Osteocyte (in vitro differentiated cells): ENCODE measurements around the gene GNAO1. TPM values are rescaled to one million over a fixed set of nuclear protein-coding genes. Genes with fewer than 3 reads are reported as not detected.
A peak's percentile ranks its signal among the peaks of the same experiment; 100 is the strongest.

Source experiments
- DNase-seq: peaks from one replicate; pipeline ENCODE4 v3.0.0; 2021; ENCODE audit warnings: mixed read lengths; ENCODE audit not compliant: unreplicated experiment; ENCODE audit errors: extremely low spot score
- H3K27ac Mint-ChIP-seq: one replicate; pipeline ENCODE4 v1.8.0; 2021; ENCODE audit warnings: mild to moderate bottlenecking, mixed read lengths; ENCODE audit not compliant: unreplicated experiment
- H3K27me3 Mint-ChIP-seq: one replicate; pipeline ENCODE4 v1.8.0; 2021; ENCODE audit warnings: mixed read lengths; ENCODE audit not compliant: unreplicated experiment
- H3K36me3 Mint-ChIP-seq: one replicate; pipeline ENCODE4 v1.8.0; 2021; ENCODE audit warnings: mixed read lengths; ENCODE audit not compliant: unreplicated experiment
- H3K4me1 Mint-ChIP-seq: one replicate; pipeline ENCODE4 v1.8.0; 2021; ENCODE audit warnings: mixed read lengths; ENCODE audit not compliant: unreplicated experiment
- H3K4me3 Mint-ChIP-seq: one replicate; pipeline ENCODE4 v1.8.0; 2021; ENCODE audit warnings: mild to moderate bottlenecking, moderate library complexity, mixed read lengths; ENCODE audit not compliant: unreplicated experiment
- H3K9me3 Mint-ChIP-seq: one replicate; pipeline ENCODE4 v1.8.0; 2021; ENCODE audit warnings: mixed read lengths; ENCODE audit not compliant: unreplicated experiment
- long read RNA-seq: library from polyadenylated mRNA; unstranded; transcript quantifications from one replicate; pipeline ENCODE4 v2.0.0, GENCODE V29; 2021
- total RNA-seq: library from RNA; stranded (reverse); gene quantifications from 2 replicates; pipeline ENCODE4 v1.2.1, GENCODE V29; 2021
- TF ChIP-seq, protein P1 (sequence below): fragments of 200-600 bp; sonication (generic); IDR thresholded peaks from 2 replicates; pipeline ENCODE4 v1.5.0; 2021; ENCODE audit warnings: antibody characterized with exemption, mild to moderate bottlenecking, moderate library complexity

GNAO1 gene
- total RNA-seq = 0.56 and 0.65 TPM in 2 replicates
- long read RNA-seq = 0 reads

DNA sequence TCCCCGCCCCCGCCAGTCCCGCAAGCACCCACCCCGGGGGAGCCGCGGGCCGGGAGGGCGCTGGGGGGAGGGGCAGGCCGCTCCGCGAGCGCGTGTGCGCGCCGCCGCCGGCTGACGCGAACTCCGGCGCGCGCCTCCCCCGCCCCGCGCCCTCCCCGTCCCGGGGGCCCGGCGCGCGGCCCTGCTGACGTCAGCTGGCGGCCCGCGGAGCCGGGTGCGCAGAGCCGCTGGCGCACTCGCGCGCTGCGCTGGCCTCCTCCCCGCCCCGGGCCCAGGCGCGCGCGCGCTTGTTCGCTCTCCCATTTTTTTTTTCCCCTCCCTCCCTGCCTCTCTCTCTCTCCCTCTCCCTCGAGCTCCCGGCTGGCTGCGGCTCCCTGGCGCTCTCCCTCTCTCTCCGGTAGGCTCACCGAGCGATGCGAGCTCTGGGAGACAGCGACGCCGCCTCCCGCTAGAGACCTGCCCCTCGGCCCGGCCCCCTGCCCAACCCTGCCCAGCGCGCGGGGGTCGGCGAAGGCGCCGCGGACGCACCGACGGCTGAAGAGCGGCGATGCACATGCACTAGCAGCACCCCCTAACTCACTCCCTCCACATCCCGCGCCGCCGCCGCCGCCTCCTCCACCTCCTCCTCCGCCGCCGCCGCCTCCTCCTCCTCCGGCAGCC lies at the start of gene GNAO1:
TSS of gene GNAO1 (plus strand) at position 334 of the 660 bp plus-strand sequence. CDS start 747 bp downstream, outside the sequence.
- TF ChIP-seq, protein P1, sequence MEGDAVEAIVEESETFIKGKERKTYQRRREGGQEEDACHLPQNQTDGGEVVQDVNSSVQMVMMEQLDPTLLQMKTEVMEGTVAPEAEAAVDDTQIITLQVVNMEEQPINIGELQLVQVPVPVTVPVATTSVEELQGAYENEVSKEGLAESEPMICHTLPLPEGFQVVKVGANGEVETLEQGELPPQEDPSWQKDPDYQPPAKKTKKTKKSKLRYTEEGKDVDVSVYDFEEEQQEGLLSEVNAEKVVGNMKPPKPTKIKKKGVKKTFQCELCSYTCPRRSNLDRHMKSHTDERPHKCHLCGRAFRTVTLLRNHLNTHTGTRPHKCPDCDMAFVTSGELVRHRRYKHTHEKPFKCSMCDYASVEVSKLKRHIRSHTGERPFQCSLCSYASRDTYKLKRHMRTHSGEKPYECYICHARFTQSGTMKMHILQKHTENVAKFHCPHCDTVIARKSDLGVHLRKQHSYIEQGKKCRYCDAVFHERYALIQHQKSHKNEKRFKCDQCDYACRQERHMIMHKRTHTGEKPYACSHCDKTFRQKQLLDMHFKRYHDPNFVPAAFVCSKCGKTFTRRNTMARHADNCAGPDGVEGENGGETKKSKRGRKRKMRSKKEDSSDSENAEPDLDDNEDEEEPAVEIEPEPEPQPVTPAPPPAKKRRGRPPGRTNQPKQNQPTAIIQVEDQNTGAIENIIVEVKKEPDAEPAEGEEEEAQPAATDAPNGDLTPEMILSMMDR = no peak
- H3K4me3 Mint-ChIP-seq = peak within 1 kb of the TSS; percentile 71
- H3K9me3 Mint-ChIP-seq = no peaks in the 10 kb centered on the region
- H3K27ac Mint-ChIP-seq = no peak within 1 kb of the TSS
- no peaks in the 10 kb centered on the region for H3K36me3 Mint-ChIP-seq
- H3K27me3 Mint-ChIP-seq = peaks cover 85% of the 10 kb centered on the region
- H3K4me1 Mint-ChIP-seq = peaks cover 15% of the 10 kb centered on the region
- no peak for DNase-seq

DNA sequence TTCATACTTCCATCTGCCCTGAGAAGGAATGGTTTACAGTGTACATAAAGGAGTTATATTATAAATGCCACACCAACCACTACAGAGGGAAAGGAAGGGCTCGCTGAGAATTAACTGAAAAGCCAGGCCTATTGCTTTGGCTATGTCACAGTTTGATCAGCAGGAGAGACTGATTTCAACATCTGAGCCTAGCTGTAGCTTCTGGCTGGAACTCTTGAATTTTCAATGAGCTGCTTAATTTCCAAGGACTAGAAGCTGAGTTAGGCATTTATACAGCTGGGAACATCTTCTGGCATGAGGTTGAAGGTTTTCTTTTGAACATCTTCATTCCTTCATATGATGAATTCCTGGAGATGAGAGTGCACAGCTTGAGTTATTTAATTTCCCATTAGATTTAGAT lies 47.6 kb upstream of the GNAO1 start:
- TF ChIP-seq, protein P1 = no peak
- Mint-ChIP-seq H3K4me1 (no peaks in the 10 kb centered on the region), H3K36me3 (no peaks in the 10 kb centered on the region), H3K9me3 (no peaks in the 10 kb centered on the region), H3K27me3 (peaks cover 26% of the 10 kb centered on the region), H3K27ac (no peak overlapping the region), H3K4me3 (no peak overlapping the region)
- no peak for DNase-seq

DNA sequence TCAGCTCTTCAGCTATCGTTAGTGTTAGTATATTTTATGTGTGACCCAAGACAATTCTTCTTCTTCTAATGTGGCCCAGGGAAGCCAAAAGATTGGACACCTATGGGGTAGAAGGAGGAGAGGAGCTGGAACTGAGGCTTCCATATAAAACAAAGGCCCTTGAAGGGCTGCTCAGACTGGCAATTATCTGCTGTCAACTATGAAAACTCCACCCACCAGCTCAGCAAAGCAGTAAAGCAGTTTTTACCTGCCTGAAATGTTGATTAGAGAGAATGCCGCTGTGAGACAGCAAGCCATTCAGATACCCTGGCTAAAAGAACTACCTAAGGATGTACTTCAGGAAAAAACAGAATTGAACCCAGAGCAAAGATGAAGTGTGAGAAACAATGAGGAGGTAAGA lies 45.9 kb upstream of the GNAO1 start:
- no peaks in the 10 kb centered on the region for H3K9me3 Mint-ChIP-seq
- no peak overlapping the region for H3K27ac Mint-ChIP-seq
- no peaks in the 10 kb centered on the region for H3K36me3 Mint-ChIP-seq
- no peaks in the 10 kb centered on the region for H3K4me1 Mint-ChIP-seq
- no peak for DNase-seq
- peaks cover 32% of the 10 kb centered on the region for H3K27me3 Mint-ChIP-seq
- TF ChIP-seq, protein P1 = no peak
- no peak overlapping the region for H3K4me3 Mint-ChIP-seq

DNA sequence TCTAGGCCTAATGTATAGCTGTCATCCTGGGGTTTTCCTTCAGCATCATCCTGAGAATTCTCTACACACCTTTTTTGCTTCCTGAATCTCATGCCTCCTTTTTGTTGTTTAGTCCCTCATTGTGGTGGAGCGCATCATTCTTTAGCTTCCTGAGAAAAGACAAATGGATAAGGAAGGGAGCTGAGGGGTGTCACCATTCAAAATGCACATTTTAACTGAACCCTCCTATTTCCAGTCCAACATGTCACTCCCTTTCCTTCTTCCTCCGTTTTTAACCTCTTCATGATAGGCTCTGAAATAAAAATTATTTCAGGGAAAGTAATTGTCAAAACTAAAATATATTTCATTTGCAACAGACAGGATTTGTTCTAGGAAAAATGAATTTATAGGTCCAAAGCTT lies 39.7 kb upstream of the GNAO1 start:
- H3K27ac Mint-ChIP-seq = no peak overlapping the region
- H3K27me3 Mint-ChIP-seq = peaks cover 25% of the 10 kb centered on the region
- DNase-seq = no peak
- H3K4me1 Mint-ChIP-seq = no peaks in the 10 kb centered on the region
- TF ChIP-seq, protein P1 = no peak
- H3K9me3 Mint-ChIP-seq = no peaks in the 10 kb centered on the region
- H3K36me3 Mint-ChIP-seq = no peaks in the 10 kb centered on the region
- H3K4me3 Mint-ChIP-seq = no peak overlapping the region

DNA sequence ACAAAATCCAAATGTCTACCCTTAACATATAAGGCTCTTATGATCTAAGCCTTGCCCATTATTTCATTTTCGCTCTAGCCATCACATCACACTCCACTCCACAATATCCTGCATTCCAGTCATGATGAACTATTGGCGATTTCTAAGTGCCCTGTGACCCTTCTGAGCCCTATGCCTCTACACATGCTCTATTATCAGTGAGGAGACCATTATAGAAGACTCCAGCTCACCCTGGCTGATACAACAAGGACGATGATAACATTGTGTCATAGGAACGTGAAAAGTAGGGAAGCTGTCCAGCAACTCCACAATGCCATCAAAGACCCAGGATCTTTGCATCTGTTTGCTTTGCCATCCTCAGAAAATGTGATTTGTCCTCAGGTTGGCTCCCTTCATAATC lies 29.6 kb upstream of the GNAO1 start:
- H3K4me1 Mint-ChIP-seq = no peaks in the 10 kb centered on the region
- no peaks in the 10 kb centered on the region for H3K9me3 Mint-ChIP-seq
- no peak overlapping the region for H3K27ac Mint-ChIP-seq
- no peaks in the 10 kb centered on the region for H3K36me3 Mint-ChIP-seq
- DNase-seq = no peak
- TF ChIP-seq, protein P1 = no peak
- no peak overlapping the region for H3K4me3 Mint-ChIP-seq
- no peaks in the 10 kb centered on the region for H3K27me3 Mint-ChIP-seq
